ENCODE results near the gene KCNAB1.

DNA sequence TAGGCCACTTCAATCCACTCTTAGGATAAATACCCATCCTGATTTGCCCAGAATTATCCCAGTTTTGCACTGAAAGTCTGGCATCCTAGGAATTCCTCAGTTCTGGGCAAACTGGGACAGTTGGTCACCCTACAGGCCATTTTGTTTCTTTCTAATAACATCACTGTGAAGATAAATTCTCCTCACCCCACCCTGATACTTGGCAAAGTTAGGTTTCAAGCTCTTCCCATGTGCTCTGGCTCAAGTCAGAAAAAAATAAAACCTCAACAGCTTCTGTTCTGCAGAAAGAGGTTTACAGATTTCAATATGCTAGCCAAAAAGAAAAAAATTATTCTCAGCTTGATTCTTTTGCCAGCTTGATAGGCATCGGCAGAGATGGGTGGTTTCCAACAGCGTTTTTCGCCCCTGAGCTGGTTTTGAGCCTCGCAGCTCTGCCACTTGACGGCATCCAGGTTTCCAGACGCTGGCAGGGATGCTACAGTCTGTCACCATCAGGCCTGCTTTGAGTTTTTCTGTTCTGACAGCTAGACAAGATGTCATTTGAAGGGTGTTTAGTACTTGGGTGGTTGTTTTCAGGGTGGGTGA is 263.2 kb downstream of the KCNAB1 start:
- TF ChIP-seq BHLHE40 (IDR thresholded peaks at IDR 0.05; ENCODE audit: borderline replicate concordance in 1 of 2, low read depth in 2 of 2, low read length in 1 of 2): no peak
- TF ChIP-seq, protein P1, sequence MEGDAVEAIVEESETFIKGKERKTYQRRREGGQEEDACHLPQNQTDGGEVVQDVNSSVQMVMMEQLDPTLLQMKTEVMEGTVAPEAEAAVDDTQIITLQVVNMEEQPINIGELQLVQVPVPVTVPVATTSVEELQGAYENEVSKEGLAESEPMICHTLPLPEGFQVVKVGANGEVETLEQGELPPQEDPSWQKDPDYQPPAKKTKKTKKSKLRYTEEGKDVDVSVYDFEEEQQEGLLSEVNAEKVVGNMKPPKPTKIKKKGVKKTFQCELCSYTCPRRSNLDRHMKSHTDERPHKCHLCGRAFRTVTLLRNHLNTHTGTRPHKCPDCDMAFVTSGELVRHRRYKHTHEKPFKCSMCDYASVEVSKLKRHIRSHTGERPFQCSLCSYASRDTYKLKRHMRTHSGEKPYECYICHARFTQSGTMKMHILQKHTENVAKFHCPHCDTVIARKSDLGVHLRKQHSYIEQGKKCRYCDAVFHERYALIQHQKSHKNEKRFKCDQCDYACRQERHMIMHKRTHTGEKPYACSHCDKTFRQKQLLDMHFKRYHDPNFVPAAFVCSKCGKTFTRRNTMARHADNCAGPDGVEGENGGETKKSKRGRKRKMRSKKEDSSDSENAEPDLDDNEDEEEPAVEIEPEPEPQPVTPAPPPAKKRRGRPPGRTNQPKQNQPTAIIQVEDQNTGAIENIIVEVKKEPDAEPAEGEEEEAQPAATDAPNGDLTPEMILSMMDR (IDR thresholded peaks at IDR 0.05 in 2 of 3, conservative IDR thresholded peaks at IDR 0.05 in 1 of 3; ENCODE audit: control insufficient read depth in 2 of 3, extremely low read depth in 1 of 3, insufficient read depth in 1 of 3, low read depth in 3 of 3, low read length in 3 of 3): no peak
- TF ChIP-seq KLF5 (IDR thresholded peaks at IDR 0.05; ENCODE audit: partially characterized antibody): no peak
- TF ChIP-seq E2F8 (IDR thresholded peaks at IDR 0.05; ENCODE audit: low read depth, partially characterized antibody): no peak
- TF ChIP-seq TARDBP (IDR thresholded peaks at IDR 0.05; ENCODE audit: borderline replicate concordance): no peak
- no peak for TF ChIP-seq CEBPB (IDR thresholded peaks at IDR 0.05; ENCODE audit: borderline replicate concordance in 1 of 2, low read depth in 2 of 2, low read length in 2 of 2)
- TF ChIP-seq RAD21 (IDR thresholded peaks at IDR 0.05; ENCODE audit: insufficient read depth, low read depth, low read length): no peak
- TF ChIP-seq CBX5 (IDR thresholded peaks at IDR 0.05; ENCODE audit: low read depth): no peak
- TF ChIP-seq, protein P2, sequence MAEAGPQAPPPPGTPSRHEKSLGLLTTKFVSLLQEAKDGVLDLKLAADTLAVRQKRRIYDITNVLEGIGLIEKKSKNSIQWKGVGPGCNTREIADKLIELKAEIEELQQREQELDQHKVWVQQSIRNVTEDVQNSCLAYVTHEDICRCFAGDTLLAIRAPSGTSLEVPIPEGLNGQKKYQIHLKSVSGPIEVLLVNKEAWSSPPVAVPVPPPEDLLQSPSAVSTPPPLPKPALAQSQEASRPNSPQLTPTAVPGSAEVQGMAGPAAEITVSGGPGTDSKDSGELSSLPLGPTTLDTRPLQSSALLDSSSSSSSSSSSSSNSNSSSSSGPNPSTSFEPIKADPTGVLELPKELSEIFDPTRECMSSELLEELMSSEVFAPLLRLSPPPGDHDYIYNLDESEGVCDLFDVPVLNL (IDR thresholded peaks at IDR 0.05; ENCODE audit: low read depth, low read length): no peak
- TF ChIP-seq RFX5 (IDR thresholded peaks at IDR 0.05; ENCODE audit: low read depth, low read length): no peak
- TF ChIP-seq BRCA1 (IDR thresholded peaks at IDR 0.05; ENCODE audit: low read depth, low read length): no peak
- TF ChIP-seq EGR1 (IDR thresholded peaks at IDR 0.05; ENCODE audit: borderline replicate concordance in 1 of 2, low read depth in 2 of 2, low read length in 2 of 2): no peak
- no peak for TF ChIP-seq ZNF217 (IDR thresholded peaks at IDR 0.05)
